SJCRH30 (cell line): ENCODE results near the gene PGA3. TPM values are rescaled to one million over a fixed set of nuclear protein-coding genes. Genes with fewer than 3 reads are reported as not detected.
A peak's percentile ranks its signal among the peaks of the same experiment; 100 is the strongest.
"Not testable (repeated sequence)": the region's sequence is repeated elsewhere in the genome, so short reads cannot be mapped to it uniquely, and the experiment has no call there.

ENCODE experiments used
- DNase-seq, 2 experiments: peaks; one replicate each; pipeline ENCODE4 v3.0.0-alpha.2; 2015 to 2020
- H3K27ac ChIP-seq: fragments of 250-450 bp; sonication (Bioruptor Pico); 2 replicates; pipeline ENCODE4 v1.5.1; 2020; ENCODE audit warnings: mild to moderate bottlenecking, moderate library complexity
- H3K27me3 ChIP-seq: fragments of 250-450 bp; sonication (Bioruptor Pico); 2 replicates; pipeline ENCODE4 v1.5.1; 2020; ENCODE audit warnings: mild to moderate bottlenecking, moderate library complexity
- H3K36me3 ChIP-seq: fragments of 250-450 bp; sonication (Bioruptor Pico); 2 replicates; pipeline ENCODE4 v1.5.1; 2020; ENCODE audit warnings: mild to moderate bottlenecking, moderate library complexity
- H3K4me1 ChIP-seq: fragments of 250-450 bp; sonication (Bioruptor Pico); 2 replicates; pipeline ENCODE4 v1.5.1; 2020; ENCODE audit warnings: mild to moderate bottlenecking, moderate library complexity
- H3K4me3 ChIP-seq: fragments of 250-450 bp; sonication (Bioruptor Pico); 2 replicates; pipeline ENCODE4 v1.5.1; 2020; ENCODE audit warnings: mild to moderate bottlenecking, moderate library complexity
- H3K9me3 ChIP-seq: fragments of 250-450 bp; sonication (Bioruptor Pico); replicated peaks from 2 replicates; pipeline ENCODE4 v1.5.1; 2020; ENCODE audit warnings: mild to moderate bottlenecking, moderate library complexity
- total RNA-seq: library from RNA; depleted of rRNA; stranded (reverse); fragments of >200 nt; shearing (Covaris generic); gene quantifications from 2 replicates; pipeline ENCODE4 v1.2.3, GENCODE V29; 2014; rRNA removed

Gene PGA3
- total RNA-seq, 1 experiment from 2014 or later: not detected

- H3K36me3 ChIP-seq, H3K4me1 ChIP-seq, H3K4me3 ChIP-seq, DNase-seq, H3K9me3 ChIP-seq, H3K27me3 ChIP-seq, H3K27ac ChIP-seq: not testable (repeated sequence)
Measured at GRCh38 chr11:61241526-61241925, 38.2 kb downstream of the PGA3 start.

- not testable (repeated sequence) for H3K27ac ChIP-seq, H3K36me3 ChIP-seq, DNase-seq, H3K4me3 ChIP-seq, H3K27me3 ChIP-seq, H3K9me3 ChIP-seq, H3K4me1 ChIP-seq
Measured at GRCh38 chr11:61245284-61245964, 42.1 kb downstream of the PGA3 start.

- DNase-seq, H3K4me1 ChIP-seq, H3K4me3 ChIP-seq, H3K27me3 ChIP-seq, H3K36me3 ChIP-seq, H3K27ac ChIP-seq, H3K9me3 ChIP-seq: not testable (repeated sequence)
Measured at GRCh38 chr11:61248071-61248470, 44.8 kb downstream of the PGA3 start.

- not testable (repeated sequence) for H3K27me3 ChIP-seq, DNase-seq, H3K36me3 ChIP-seq, H3K4me1 ChIP-seq, H3K4me3 ChIP-seq, H3K27ac ChIP-seq, H3K9me3 ChIP-seq
Measured at GRCh38 chr11:61249201-61249600, 45.9 kb downstream of the PGA3 start.

GRCh38 chr11:61250796-61251765 lies 47.8 kb downstream of the PGA3 start:
- H3K9me3 ChIP-seq, H3K4me1 ChIP-seq, H3K27ac ChIP-seq, H3K36me3 ChIP-seq, H3K27me3 ChIP-seq, H3K4me3 ChIP-seq: not testable (repeated sequence)
- DNase-seq: peak; percentile 31 to 44

- H3K4me1 ChIP-seq, DNase-seq, H3K4me3 ChIP-seq, H3K27ac ChIP-seq, H3K36me3 ChIP-seq, H3K27me3 ChIP-seq, H3K9me3 ChIP-seq: not testable (repeated sequence)
Measured at GRCh38 chr11:61252332-61252731, 49.0 kb downstream of the PGA3 start.

GRCh38 chr11:61254403-61255025 lies 51.2 kb downstream of the PGA3 start:
- Histone ChIP-seq H3K4me1 (no peaks in the 10 kb centered on the region; the same call in 1 of the 2 replicates), H3K36me3 (no peaks in the 10 kb centered on the region), H3K27ac (no peak overlapping the region), H3K9me3 (no peaks in the 10 kb centered on the region), H3K4me3 (no peak overlapping the region), H3K27me3 (no peaks in the 10 kb centered on the region)
- DNase-seq: peak; percentile 47 to 74

GRCh38 chr11:61256710-61257482 lies 53.6 kb downstream of the PGA3 start:
- Histone ChIP-seq H3K36me3 (no peaks in the 10 kb centered on the region), H3K27ac (no peak overlapping the region), H3K9me3 (no peaks in the 10 kb centered on the region), H3K4me1 (no peaks in the 10 kb centered on the region; the same call in 1 of the 2 replicates), H3K27me3 (no peaks in the 10 kb centered on the region), H3K4me3 (no peak overlapping the region)
- no peak for DNase-seq

- Histone ChIP-seq H3K4me1 (no peaks in the 10 kb centered on the region), H3K27me3 (no peaks in the 10 kb centered on the region), H3K9me3 (no peaks in the 10 kb centered on the region), H3K4me3 (no peak overlapping the region), H3K27ac (no peak overlapping the region), H3K36me3 (no peaks in the 10 kb centered on the region)
- no peak for DNase-seq
Measured at GRCh38 chr11:61258546-61258945, 55.2 kb downstream of the PGA3 start.

GRCh38 chr11:61259363-61259762 lies 56.0 kb downstream of the PGA3 start:
- H3K36me3 ChIP-seq: no peaks in the 10 kb centered on the region
- no peaks in the 10 kb centered on the region for H3K27me3 ChIP-seq
- no peaks in the 10 kb centered on the region for H3K9me3 ChIP-seq
- H3K4me1 ChIP-seq: no peaks in the 10 kb centered on the region
- no peak overlapping the region for H3K4me3 ChIP-seq
- no peak for DNase-seq
- H3K27ac ChIP-seq: no peak overlapping the region

Other genes starting within 250 kb of the PGA3 start
- not detected in 2 replicates for gene CD6, start 231.8 kb upstream of the PGA3 start, total RNA-seq
- gene CD5, start 101.0 kb upstream of the PGA3 start, total RNA-seq: 0.04 TPM in 1 of 2 replicates, not detected in the other
- gene VPS37C, start 42.1 kb upstream of the PGA3 start, total RNA-seq: 11.6 and 12.1 TPM in 2 replicates
- gene PGA4, start 18.8 kb downstream of the PGA3 start, total RNA-seq: not detected in 2 replicates
- gene PGA5, start 37.7 kb downstream of the PGA3 start, total RNA-seq: not detected in 2 replicates
- 0.06 and 0.18 TPM in 2 replicates for gene VWCE, start 91.8 kb downstream of the PGA3 start, total RNA-seq
- gene DDB1, start 129.6 kb downstream of the PGA3 start, total RNA-seq: 209 and 214 TPM in 2 replicates
- 15.3 and 17.7 TPM in 2 replicates for gene TKFC, start 129.7 kb downstream of the PGA3 start, total RNA-seq
- gene CYB561A3, start 158.4 kb downstream of the PGA3 start, total RNA-seq: 9.9 and 10.7 TPM in 2 replicates
- 35.1 and 40.6 TPM in 2 replicates for gene TMEM138, start 158.9 kb downstream of the PGA3 start, total RNA-seq
- 15.9 and 21.4 TPM in 2 replicates for gene TMEM216, start 189.1 kb downstream of the PGA3 start, total RNA-seq
- 56.0 and 65.5 TPM in 2 replicates for gene CPSF7, start 226.5 kb downstream of the PGA3 start, total RNA-seq
- 42.6 and 50.0 TPM in 2 replicates for gene SDHAF2, start 226.6 kb downstream of the PGA3 start, total RNA-seq